ENCODE results near the gene SECISBP2L. TPM values are rescaled to one million over a fixed set of nuclear protein-coding genes. Genes with fewer than 3 reads are reported as not detected.

SECISBP2L gene
- total and polyA plus RNA-seq, 10 of the 15 experiments (the other 5 are each of a cell fraction or from before 2014, with no cell fraction given), result 1.4 to 24.2 (median 10.4) TPM

DNA sequence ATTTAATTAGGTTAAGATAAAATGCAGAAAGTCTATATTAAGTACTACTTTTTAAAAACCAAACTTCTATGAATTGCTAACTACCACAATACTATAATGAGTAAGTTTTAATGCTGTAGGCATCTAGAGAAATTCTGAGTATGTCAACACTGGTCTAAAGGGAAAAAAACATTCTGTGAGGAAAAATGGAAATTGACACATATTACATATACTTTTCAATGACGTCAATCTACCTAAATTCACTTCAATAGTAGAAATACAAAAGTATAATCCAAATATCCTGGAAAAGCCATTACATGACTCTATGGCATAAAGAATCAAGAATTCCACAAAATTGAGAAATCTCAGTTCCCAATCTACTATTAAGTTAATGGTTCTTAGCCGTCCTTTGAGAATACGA, 2.2 kb downstream of the SECISBP2L start:
- Histone ChIP-seq H2AFZ (ENCODE audit: control insufficient read depth, low read depth, low read length) (no peak overlapping the region), H3K27me3 (replicated peaks in 1 of 2; ENCODE audit: control insufficient read depth in 2 of 2, insufficient read depth in 2 of 2, low read length in 1 of 2) (no peaks in the 10 kb centered on the region), H3K27ac (ENCODE audit: control insufficient read depth, insufficient read depth) (no peak overlapping the region), H3K4me2 (ENCODE audit: control insufficient read depth, insufficient read depth) (peak overlapping the region; percentile 79; the same call in 1 of the 2 replicates), H3K4me1 (ENCODE audit: control insufficient read depth, insufficient read depth, low read length) (peaks cover 7% of the 10 kb centered on the region; the same call in 1 of the 2 replicates), H3K9me3 (replicated peaks; ENCODE audit: control insufficient read depth, insufficient read depth, low read length) (no peaks in the 10 kb centered on the region; the same call in 2 of the 3 replicates), H4K20me1 (ENCODE audit: control insufficient read depth, insufficient read depth) (no peaks in the 10 kb centered on the region), H3K79me2 (ENCODE audit: control insufficient read depth, insufficient read depth, low read length) (peaks cover 52% of the 10 kb centered on the region), H3K36me3 (ENCODE audit: control insufficient read depth in 2 of 2, insufficient read depth in 2 of 2, low read length in 1 of 2) (no peaks in the 10 kb centered on the region), H3K4me3 (peak overlapping the region; percentile 91), H3K9ac (ENCODE audit: control insufficient read depth, insufficient read depth, low read length) (no peak overlapping the region)
- POLR2A ChIA-PET, result no interaction called here
- TF ChIP-seq KDM1A (IDR thresholded peaks at IDR 0.05; ENCODE audit: borderline replicate concordance), result no peak
- TF ChIP-seq MTA2 (IDR thresholded peaks at IDR 0.05; ENCODE audit: low read depth), result no peak
- TF ChIP-seq NRF1 (conservative IDR thresholded peaks at IDR 0.05; ENCODE audit: low read depth, low read length), result no peak
- TF ChIP-seq, protein P1, sequence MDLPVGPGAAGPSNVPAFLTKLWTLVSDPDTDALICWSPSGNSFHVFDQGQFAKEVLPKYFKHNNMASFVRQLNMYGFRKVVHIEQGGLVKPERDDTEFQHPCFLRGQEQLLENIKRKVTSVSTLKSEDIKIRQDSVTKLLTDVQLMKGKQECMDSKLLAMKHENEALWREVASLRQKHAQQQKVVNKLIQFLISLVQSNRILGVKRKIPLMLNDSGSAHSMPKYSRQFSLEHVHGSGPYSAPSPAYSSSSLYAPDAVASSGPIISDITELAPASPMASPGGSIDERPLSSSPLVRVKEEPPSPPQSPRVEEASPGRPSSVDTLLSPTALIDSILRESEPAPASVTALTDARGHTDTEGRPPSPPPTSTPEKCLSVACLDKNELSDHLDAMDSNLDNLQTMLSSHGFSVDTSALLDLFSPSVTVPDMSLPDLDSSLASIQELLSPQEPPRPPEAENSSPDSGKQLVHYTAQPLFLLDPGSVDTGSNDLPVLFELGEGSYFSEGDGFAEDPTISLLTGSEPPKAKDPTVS (IDR thresholded peaks at IDR 0.05; ENCODE audit: low read depth, low read length), result no peak
- no peak for TF ChIP-seq NFYA (IDR thresholded peaks at IDR 0.05; ENCODE audit: borderline replicate concordance, low read depth, low read length)
- no TSS peak for BruUV-seq (replicated peaks)
- intact Hi-C loops (cut with micrococcal nuclease; ENCODE audit: unreplicated experiment) (no loop called here), in situ Hi-C loops (cut with MboI) (no loop called here)
- RAD21 ChIA-PET (ENCODE audit: unreplicated experiment), result interaction anchor here (2.0 kb wide), 1 partner anchor 68 kb away, joined by 6 read pairs; no protein-coding TSS in a partner anchor
- FAIRE-seq, result no peak
- SMC1A ChIA-PET (ENCODE audit: uncharacterized antibody, unreplicated experiment), result interaction anchor here (1.3 kb wide), 1 partner anchor 1031 kb away, joined by 3 read pairs; no protein-coding TSS in a partner anchor
- CTCF ChIA-PET, result interaction anchor here (3.8 kb wide), 1 partner anchor 102 kb away, joined by 18 read pairs; no protein-coding TSS in a partner anchor
- DNase-seq (ENCODE audit: low read depth, low spot score), result no peak
- 85% methylated on average over 3 of the region's 3 CpGs for WGBS (ENCODE audit: insufficient coverage, insufficient replicate concordance, low lambda C conversion rate, missing lambda C conversion rate)
- no peak for ATAC-seq

DNA sequence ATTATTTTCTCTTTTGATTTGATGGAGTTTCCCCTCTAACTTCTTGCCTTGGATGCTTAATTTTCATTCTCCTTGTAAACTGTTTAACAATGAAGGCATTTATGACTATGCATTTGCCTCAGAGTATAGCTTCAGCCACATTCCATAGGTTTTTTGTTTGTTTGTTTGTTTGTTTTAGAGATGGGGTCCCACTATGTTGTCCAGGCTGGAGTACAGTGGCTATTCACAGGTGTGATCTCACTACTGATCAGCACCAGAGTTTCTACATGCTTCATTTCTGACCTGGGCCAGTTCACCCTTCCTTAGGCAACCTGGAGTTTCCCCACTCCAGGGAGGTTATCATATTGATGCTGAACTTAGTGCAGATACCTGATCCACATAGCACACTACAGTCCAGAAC, 4.1 kb downstream of the SECISBP2L start:
- CTCF ChIA-PET, result interaction anchor here (1.6 kb wide), 1 partner anchor 66 kb away, joined by 6 read pairs; no protein-coding TSS in a partner anchor
- no TSS peak for BruUV-seq (replicated peaks)
- RAD21 ChIA-PET (ENCODE audit: unreplicated experiment), result interaction anchor here (0.8 to 1.1 kb wide), 2 partner anchors 104 to 164 kb away, joined by 3 read pairs; partner anchors contain the start of gene EID1
- no peak for TF ChIP-seq RB1 (IDR thresholded peaks at IDR 0.05; ENCODE audit: borderline replicate concordance)
- no peak for TF ChIP-seq TCF12 (IDR thresholded peaks at IDR 0.05; ENCODE audit: low read depth, low read length)
- TF ChIP-seq CEBPB (IDR thresholded peaks at IDR 0.05; ENCODE audit: borderline replicate concordance in 1 of 2, low read depth in 2 of 2, low read length in 2 of 2), result no peak
- no peak for TF ChIP-seq MEF2A (IDR thresholded peaks at IDR 0.05; ENCODE audit: insufficient read depth, low read depth, low read length)
- TF ChIP-seq CHD4 (IDR thresholded peaks at IDR 0.05), result no peak
- no peak for TF ChIP-seq TARDBP (IDR thresholded peaks at IDR 0.05; ENCODE audit: borderline replicate concordance)
- TF ChIP-seq CBX5 (IDR thresholded peaks at IDR 0.05; ENCODE audit: low read depth), result no peak
- TF ChIP-seq, protein P2, sequence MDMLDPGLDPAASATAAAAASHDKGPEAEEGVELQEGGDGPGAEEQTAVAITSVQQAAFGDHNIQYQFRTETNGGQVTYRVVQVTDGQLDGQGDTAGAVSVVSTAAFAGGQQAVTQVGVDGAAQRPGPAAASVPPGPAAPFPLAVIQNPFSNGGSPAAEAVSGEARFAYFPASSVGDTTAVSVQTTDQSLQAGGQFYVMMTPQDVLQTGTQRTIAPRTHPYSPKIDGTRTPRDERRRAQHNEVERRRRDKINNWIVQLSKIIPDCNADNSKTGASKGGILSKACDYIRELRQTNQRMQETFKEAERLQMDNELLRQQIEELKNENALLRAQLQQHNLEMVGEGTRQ (IDR thresholded peaks at IDR 0.05; ENCODE audit: borderline replicate concordance, low read depth, low read length), result no peak
- TF ChIP-seq LARP7 (IDR thresholded peaks at IDR 0.05), result no peak
- TF ChIP-seq SMARCA5 (IDR thresholded peaks at IDR 0.05), result no peak
- TF ChIP-seq DPF2 (IDR thresholded peaks at IDR 0.05), result no peak

More for the DNA sequence above, 4.1 kb downstream of the SECISBP2L start:
- Histone ChIP-seq H3K9me3 (replicated peaks; ENCODE audit: control insufficient read depth, insufficient read depth, low read length) (no peaks in the 10 kb centered on the region; the same call in 2 of the 3 replicates), H3K27ac (ENCODE audit: control insufficient read depth, insufficient read depth) (no peak overlapping the region), H2AFZ (ENCODE audit: control insufficient read depth, low read depth, low read length) (no peak overlapping the region), H3K4me2 (ENCODE audit: control insufficient read depth, insufficient read depth) (no peak overlapping the region), H3K4me3 (no peak overlapping the region), H3K36me3 (ENCODE audit: control insufficient read depth in 2 of 2, insufficient read depth in 2 of 2, low read length in 1 of 2) (no peaks in the 10 kb centered on the region; a peak in 1 of 4 replicates), H3K79me2 (ENCODE audit: control insufficient read depth, insufficient read depth, low read length) (peaks cover 54% of the 10 kb centered on the region), H3K4me1 (ENCODE audit: control insufficient read depth, insufficient read depth, low read length) (peaks cover 7% of the 10 kb centered on the region; the same call in 1 of the 2 replicates), H3K27me3 (replicated peaks in 1 of 2; ENCODE audit: control insufficient read depth in 2 of 2, insufficient read depth in 2 of 2, low read length in 1 of 2) (no peaks in the 10 kb centered on the region), H3K9ac (ENCODE audit: control insufficient read depth, insufficient read depth, low read length) (no peak overlapping the region), H4K20me1 (ENCODE audit: control insufficient read depth, insufficient read depth) (no peaks in the 10 kb centered on the region)
- no peak for DNase-seq (ENCODE audit: low read depth, low spot score)
- FAIRE-seq, result no peak
- ChIA-PET POLR2A (no interaction called here), SMC1A (ENCODE audit: uncharacterized antibody, unreplicated experiment) (interaction anchor here (1.2 kb wide), 1 partner anchor 66 kb away, joined by 3 read pairs; no protein-coding TSS in a partner anchor)
- in situ Hi-C loops (cut with MboI) (no loop called here), intact Hi-C loops (cut with micrococcal nuclease; ENCODE audit: unreplicated experiment) (no loop called here)
- ATAC-seq, result no peak

All from GM12878 (cell line).